ENCODE measurements around the gene SAMD3.

- TF ChIP-seq SIN3A (IDR thresholded peaks at IDR 0.05; ENCODE audit: borderline replicate concordance, insufficient read depth, low read length) (no peak), POLR2AphosphoS5 (IDR thresholded peaks at IDR 0.05; ENCODE audit: low read depth, low read length) (no peak), TAF1 (IDR thresholded peaks at IDR 0.05; ENCODE audit: borderline replicate concordance, insufficient read depth, low read length) (no peak), REST (IDR thresholded peaks at IDR 0.05; ENCODE audit: insufficient read depth in 1 of 2, low read depth in 2 of 2, low read length in 2 of 2) (no peak), FOXP2 (optimal IDR thresholded peaks at IDR 0.05; ENCODE audit: borderline replicate concordance, extremely low read depth, extremely low read length, insufficient read depth) (no peak)
Measured at GRCh38 chr6:130187335-130188206, 35.2 kb downstream of the SAMD3 start.
